Progenitor cell of endocrine pancreas (in vitro differentiated cells): Measurements from ENCODE around the gene FAM222A. TPM values are rescaled to one million over a fixed set of nuclear protein-coding genes. Genes with fewer than 3 reads are reported as not detected.

ENCODE experiments used
- DNase-seq: peaks from one replicate; pipeline ENCODE4 v3.0.0; 2021; ENCODE audit warnings: low spot score; ENCODE audit not compliant: unreplicated experiment
- H3K27ac Mint-ChIP-seq: 2 replicates; pipeline ENCODE4 v1.8.0; 2021; ENCODE audit warnings: mild to moderate bottlenecking, moderate library complexity, mixed read lengths
- H3K27me3 Mint-ChIP-seq: 2 replicates; pipeline ENCODE4 v1.8.0; 2021; ENCODE audit warnings: mixed read lengths
- H3K36me3 Mint-ChIP-seq: 2 replicates; pipeline ENCODE4 v1.8.0; 2022; ENCODE audit warnings: mixed read lengths; ENCODE audit not compliant: insufficient read depth
- H3K4me1 Mint-ChIP-seq: 2 replicates; pipeline ENCODE4 v1.8.0; 2021; ENCODE audit warnings: low read depth, mixed read lengths
- H3K4me3 Mint-ChIP-seq: 2 replicates; pipeline ENCODE4 v1.8.0; 2021; ENCODE audit warnings: low read depth, mild to moderate bottlenecking, moderate library complexity, mixed read lengths
- H3K9me3 Mint-ChIP-seq: 2 replicates; pipeline ENCODE4 v1.8.0; 2021; ENCODE audit warnings: low read depth, mixed read lengths
- CTCF ChIP-seq: fragments of 200-600 bp; sonication (generic); IDR thresholded peaks from one replicate; pipeline ENCODE4 v1.5.0; 2021; ENCODE audit warnings: antibody characterized with exemption, mild to moderate bottlenecking; ENCODE audit not compliant: unreplicated experiment
- total RNA-seq: library from RNA; stranded (reverse); gene quantifications from 2 replicates; pipeline ENCODE4 v1.2.1, GENCODE V29; 2021

Gene FAM222A
- total RNA-seq, 1 donor from 2014 or later: 11.6 TPM

GRCh38 chr12:109813810-109814416 is 100.3 kb downstream of the FAM222A start:
- Mint-ChIP-seq H3K9me3 (no peaks in the 10 kb centered on the region), H3K4me1 (no peaks in the 10 kb centered on the region), H3K36me3 (no peaks in the 10 kb centered on the region), H3K4me3 (no peak overlapping the region), H3K27me3 (no peaks in the 10 kb centered on the region), H3K27ac (no peak overlapping the region)
- no peak for DNase-seq
- no peak for TF ChIP-seq CTCF

- Mint-ChIP-seq H3K4me1 (no peaks in the 10 kb centered on the region), H3K4me3 (no peak overlapping the region), H3K27ac (no peak overlapping the region), H3K9me3 (no peaks in the 10 kb centered on the region), H3K27me3 (no peaks in the 10 kb centered on the region), H3K36me3 (no peaks in the 10 kb centered on the region)
- no peak for DNase-seq
- no peak for TF ChIP-seq CTCF
These were observed 101.0 kb downstream of the FAM222A start for GRCh38 chr12:109814600-109815150.

- no peak for DNase-seq
These were observed 101.6 kb downstream of the FAM222A start for GRCh38 chr12:109815225-109815624.

GRCh38 chr12:109815757-109816617 is 102.4 kb downstream of the FAM222A start:
- H3K9me3 Mint-ChIP-seq: no peaks in the 10 kb centered on the region
- no peak overlapping the region for H3K4me3 Mint-ChIP-seq
- H3K4me1 Mint-ChIP-seq: no peaks in the 10 kb centered on the region
- H3K27ac Mint-ChIP-seq: no peak overlapping the region
- no peak for TF ChIP-seq CTCF
- H3K36me3 Mint-ChIP-seq: no peaks in the 10 kb centered on the region
- no peak for DNase-seq
- H3K27me3 Mint-ChIP-seq: no peaks in the 10 kb centered on the region

More at GRCh38 chr12:109815225-109815624, 101.6 kb downstream of the FAM222A start:
- no peaks in the 10 kb centered on the region for H3K4me1 Mint-ChIP-seq
- H3K36me3 Mint-ChIP-seq: no peaks in the 10 kb centered on the region
- no peaks in the 10 kb centered on the region for H3K27me3 Mint-ChIP-seq
- H3K9me3 Mint-ChIP-seq: no peaks in the 10 kb centered on the region
- no peak for TF ChIP-seq CTCF
- H3K27ac Mint-ChIP-seq: no peak overlapping the region
- H3K4me3 Mint-ChIP-seq: no peak overlapping the region

GRCh38 chr12:109816870-109817269 is 103.2 kb downstream of the FAM222A start:
- DNase-seq: no peak
- no peaks in the 10 kb centered on the region for H3K27me3 Mint-ChIP-seq
- TF ChIP-seq CTCF: no peak
- H3K9me3 Mint-ChIP-seq: no peaks in the 10 kb centered on the region
- no peak overlapping the region for H3K4me3 Mint-ChIP-seq
- H3K4me1 Mint-ChIP-seq: no peaks in the 10 kb centered on the region
- H3K36me3 Mint-ChIP-seq: no peaks in the 10 kb centered on the region
- no peak overlapping the region for H3K27ac Mint-ChIP-seq
